ENCODE measurements around the gene GNB5. TPM values are rescaled to one million over a fixed set of nuclear protein-coding genes. Genes with fewer than 3 reads are reported as not detected.

The GNB5 gene
- total and polyA plus RNA-seq, 2 of the 13 experiments (the other 11 are each of a cell fraction or from before 2014, with no cell fraction given) = 13.7 to 14.4 TPM

- no peak for TF ChIP-seq ZBTB39 (CRISPR knock-in tag; IDR thresholded peaks at IDR 0.05)
- TF ChIP-seq TEAD2 (CRISPR knock-in tag; IDR thresholded peaks at IDR 0.05) = 0 out of 2 replicates have a peak, but pooled peaks have one; percentile 40
- no peak for TF ChIP-seq SIN3B (IDR thresholded peaks at IDR 0.05; ENCODE audit: low read length)
- 0 out of 2 replicates have a peak, but pooled peaks have one; percentile 25 for TF ChIP-seq DNMT1 (CRISPR knock-in tag; IDR thresholded peaks at IDR 0.05)
- 0 out of 2 replicates have a peak, but pooled peaks have one; percentile 44 for TF ChIP-seq ZNF547 (CRISPR knock-in tag; IDR thresholded peaks at IDR 0.05)
- TF ChIP-seq IRF9 (CRISPR knock-in tag; IDR thresholded peaks at IDR 0.05; ENCODE audit: borderline replicate concordance) = 0 out of 2 replicates have a peak, but pooled peaks have one; percentile 30
- TF ChIP-seq KDM2A (CRISPR knock-in tag; IDR thresholded peaks at IDR 0.05; ENCODE audit: borderline replicate concordance, low read depth) = peak; percentile 86
- TF ChIP-seq POLR2A (IDR thresholded peaks at IDR 0.05; ENCODE audit: insufficient read depth in 1 of 2, low read depth in 2 of 2, low read length in 2 of 2) = peak; percentile 38 to 65; a peak in 3 of 4 replicates
- no peak for TF ChIP-seq ARID3A (IDR thresholded peaks at IDR 0.05; ENCODE audit: low read depth, low read length)
- TF ChIP-seq SOX6 (IDR thresholded peaks at IDR 0.05) = no peak
- TF ChIP-seq SOX6 (CRISPR knock-in tag; IDR thresholded peaks at IDR 0.05) = peak; percentile 29; the same call in 1 of the 2 replicates
- TF ChIP-seq ZNF350 (CRISPR knock-in tag; IDR thresholded peaks at IDR 0.05; ENCODE audit: borderline replicate concordance, low read depth) = no peak
- no peak for TF ChIP-seq ZFP37 (CRISPR knock-in tag; IDR thresholded peaks at IDR 0.05; ENCODE audit: borderline replicate concordance)
- TF ChIP-seq ZNF784 (CRISPR knock-in tag; IDR thresholded peaks at IDR 0.05; ENCODE audit: borderline replicate concordance) = no peak
- no peak for TF ChIP-seq ZBTB3 (CRISPR knock-in tag; IDR thresholded peaks at IDR 0.05; ENCODE audit: borderline replicate concordance, low read depth)
- peak; percentile 55; the same call in 1 of the 2 replicates for TF ChIP-seq ZBTB2 (CRISPR knock-in tag; IDR thresholded peaks at IDR 0.05; ENCODE audit: low read depth)
- 0 out of 2 replicates have a peak, but pooled peaks have one; percentile 56 for TF ChIP-seq ZMAT3 (CRISPR knock-in tag; conservative IDR thresholded peaks at IDR 0.05)
- TF ChIP-seq SALL2 (CRISPR knock-in tag; IDR thresholded peaks at IDR 0.05) = peak; percentile 87
- peak; percentile 52; the same call in 1 of the 2 replicates for TF ChIP-seq CHD2 (IDR thresholded peaks at IDR 0.05; ENCODE audit: low read depth, low read length)
- TF ChIP-seq IKZF1 (IDR thresholded peaks at IDR 0.05) = no peak
- TF ChIP-seq ZNF225 (CRISPR knock-in tag; IDR thresholded peaks at IDR 0.05) = no peak
Observed at GRCh38 chr15:52179278-52180195, 11.7 kb downstream of the GNB5 start (continued).

Data from HepG2 (cell line).